Adipocyte (in vitro differentiated cells): ENCODE measurements around the gene KIAA1210.

Experiments
- DNase-seq: peaks from one replicate; pipeline ENCODE4 v3.0.0-alpha.2; 2015; ENCODE audit warnings: low read depth
- H3K27me3 ChIP-seq: replicated peaks from 2 replicates; pipeline ENCODE4 v1.7.0; 2013; ENCODE audit warnings: mild to moderate bottlenecking, low read length, moderate library complexity; ENCODE audit not compliant: control insufficient read depth, insufficient read depth
- H3K36me3 ChIP-seq: 2 replicates; pipeline ENCODE4 v1.7.0; 2013; ENCODE audit warnings: low read length, mild to moderate bottlenecking, moderate library complexity; ENCODE audit not compliant: control insufficient read depth, insufficient read depth, severe bottlenecking
- H3K4me1 ChIP-seq: 2 replicates; pipeline ENCODE4 v1.7.0; 2013; ENCODE audit warnings: mild to moderate bottlenecking, low read length, moderate library complexity; ENCODE audit not compliant: control insufficient read depth, insufficient read depth
- H3K4me3 ChIP-seq: 2 replicates; pipeline ENCODE4 v1.7.0; 2013; ENCODE audit warnings: mild to moderate bottlenecking, low read length, moderate library complexity
- H3K9ac ChIP-seq: 2 replicates; pipeline ENCODE4 v1.7.0; 2013; ENCODE audit warnings: mild to moderate bottlenecking, low read length, moderate library complexity
- H3K9me3 ChIP-seq: 2 replicates; pipeline ENCODE4 v1.7.0; 2013; ENCODE audit warnings: mild to moderate bottlenecking, low read length, moderate library complexity; ENCODE audit not compliant: control insufficient read depth

KIAA1210 gene

DNA sequence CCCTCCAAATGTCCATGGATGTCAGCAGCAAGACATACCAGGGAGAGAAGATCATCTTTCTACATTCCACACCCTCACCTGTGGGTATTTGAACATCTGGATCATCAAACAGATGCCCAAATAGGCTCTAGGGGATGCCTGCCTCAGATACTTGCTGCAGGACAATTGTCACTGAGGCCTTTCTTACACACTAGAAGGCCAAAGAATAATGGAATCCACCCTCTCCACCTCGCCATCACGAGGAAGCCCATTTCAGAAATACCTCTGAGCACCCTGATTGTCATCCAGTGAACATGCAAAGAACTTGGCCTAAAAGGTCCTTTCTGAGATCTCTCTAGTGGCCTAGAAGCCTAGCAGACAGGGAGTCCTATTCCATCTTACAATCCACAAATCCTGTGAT lies 6.9 kb upstream of the KIAA1210 start:
- Histone ChIP-seq H3K27me3 (peaks cover 45% of the 10 kb centered on the region), H3K4me1 (no peaks in the 10 kb centered on the region), H3K9ac (no peak overlapping the region), H3K36me3 (no peaks in the 10 kb centered on the region), H3K9me3 (no peaks in the 10 kb centered on the region), H3K4me3 (no peak overlapping the region)
- DNase-seq: no peak

DNA sequence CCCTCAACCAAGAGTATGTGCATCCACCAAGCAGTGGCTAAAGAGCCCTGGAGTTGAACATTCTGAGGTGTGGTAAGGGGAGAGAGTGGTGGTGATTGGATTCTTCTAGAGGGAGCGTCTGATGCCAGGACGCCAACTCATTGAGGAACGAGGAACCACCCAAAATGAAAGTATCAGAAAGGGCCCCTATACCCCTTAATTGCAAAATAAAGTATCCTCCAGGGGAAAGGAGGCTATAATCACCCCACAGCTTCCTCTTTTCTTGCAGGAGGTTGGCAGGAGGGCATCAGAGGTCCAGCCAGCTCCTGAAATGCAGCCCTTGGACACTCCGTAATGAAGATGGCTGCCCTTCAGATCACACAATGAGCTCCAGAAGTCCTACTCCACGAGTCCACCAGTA lies 5.3 kb upstream of the KIAA1210 start:
- no peak overlapping the region for H3K9ac ChIP-seq
- H3K36me3 ChIP-seq: no peaks in the 10 kb centered on the region
- peaks cover 45% of the 10 kb centered on the region for H3K27me3 ChIP-seq
- H3K9me3 ChIP-seq: no peaks in the 10 kb centered on the region
- no peak for DNase-seq
- no peaks in the 10 kb centered on the region for H3K4me1 ChIP-seq
- H3K4me3 ChIP-seq: no peak overlapping the region

DNA sequence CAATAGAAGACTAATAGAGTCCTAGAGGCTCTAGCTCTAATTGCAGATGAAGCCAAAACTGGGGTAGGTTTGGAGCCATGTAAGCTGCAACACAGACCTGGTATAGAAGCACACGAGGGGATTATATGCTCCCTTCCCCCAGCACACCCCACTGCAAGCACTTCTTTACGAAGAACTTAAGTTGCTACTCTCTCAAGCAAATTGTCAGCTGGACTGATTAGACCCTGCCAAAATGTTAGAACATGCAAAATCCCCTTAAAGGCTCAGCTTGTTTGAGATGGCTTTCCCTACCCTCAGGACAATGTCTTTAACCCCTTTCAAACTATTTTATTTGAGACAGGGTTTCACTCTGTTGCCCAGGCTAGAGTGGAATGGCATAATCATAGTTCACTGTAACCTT lies 4.7 kb upstream of the KIAA1210 start:
- Histone ChIP-seq H3K9me3 (no peaks in the 10 kb centered on the region), H3K9ac (no peak overlapping the region), H3K27me3 (peaks cover 48% of the 10 kb centered on the region), H3K4me1 (no peaks in the 10 kb centered on the region), H3K36me3 (no peaks in the 10 kb centered on the region), H3K4me3 (no peak overlapping the region)
- no peak for DNase-seq

DNA sequence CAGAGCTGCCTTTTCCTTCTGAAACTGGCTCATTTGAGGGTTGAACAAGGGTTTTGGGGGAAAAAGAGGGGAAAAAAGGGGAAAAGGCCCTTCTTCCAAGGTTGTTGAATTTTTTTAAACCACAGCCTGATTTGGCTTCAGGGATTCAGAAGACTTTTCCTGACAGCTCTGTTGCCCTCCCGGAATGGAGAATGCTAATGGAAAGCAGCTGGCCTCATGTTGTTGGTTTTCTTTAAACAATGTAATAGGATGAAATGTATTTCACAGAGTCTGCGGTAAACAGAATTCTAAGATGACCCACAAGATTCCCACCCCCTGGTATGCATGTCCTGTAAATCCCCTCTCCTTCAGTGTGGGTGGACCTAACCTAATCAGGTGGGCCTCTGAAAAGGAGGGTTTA lies 3.3 kb upstream of the KIAA1210 start:
- no peaks in the 10 kb centered on the region for H3K36me3 ChIP-seq
- DNase-seq: peak; percentile 31
- peaks cover 37% of the 10 kb centered on the region for H3K27me3 ChIP-seq
- H3K4me3 ChIP-seq: no peak overlapping the region
- no peaks in the 10 kb centered on the region for H3K9me3 ChIP-seq
- H3K9ac ChIP-seq: no peak overlapping the region
- H3K4me1 ChIP-seq: no peaks in the 10 kb centered on the region

DNA sequence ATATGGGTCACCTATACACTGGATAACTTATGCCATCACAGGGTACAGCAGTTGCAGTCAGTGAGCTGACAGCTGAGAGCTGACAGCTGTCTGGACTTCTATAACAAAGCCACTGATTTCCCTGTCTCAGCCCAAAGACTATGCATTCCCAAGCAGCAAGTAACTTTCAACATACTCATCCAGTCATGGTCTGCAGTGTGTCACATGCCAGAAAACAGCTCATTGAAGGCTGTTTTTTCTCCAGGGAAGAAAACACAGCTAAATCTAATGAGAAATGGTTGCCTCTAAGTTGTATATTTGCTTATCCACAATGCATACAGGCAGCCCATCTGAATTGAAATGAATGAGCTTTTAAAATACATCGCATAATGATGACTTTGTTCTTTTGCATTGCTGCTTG lies 6.3 kb downstream of the KIAA1210 start:
- peaks cover 36% of the 10 kb centered on the region for H3K27me3 ChIP-seq
- no peaks in the 10 kb centered on the region for H3K36me3 ChIP-seq
- no peak overlapping the region for H3K9ac ChIP-seq
- DNase-seq: peak; percentile 49
- no peaks in the 10 kb centered on the region for H3K9me3 ChIP-seq
- H3K4me3 ChIP-seq: no peak overlapping the region
- peaks cover 4% of the 10 kb centered on the region for H3K4me1 ChIP-seq

DNA sequence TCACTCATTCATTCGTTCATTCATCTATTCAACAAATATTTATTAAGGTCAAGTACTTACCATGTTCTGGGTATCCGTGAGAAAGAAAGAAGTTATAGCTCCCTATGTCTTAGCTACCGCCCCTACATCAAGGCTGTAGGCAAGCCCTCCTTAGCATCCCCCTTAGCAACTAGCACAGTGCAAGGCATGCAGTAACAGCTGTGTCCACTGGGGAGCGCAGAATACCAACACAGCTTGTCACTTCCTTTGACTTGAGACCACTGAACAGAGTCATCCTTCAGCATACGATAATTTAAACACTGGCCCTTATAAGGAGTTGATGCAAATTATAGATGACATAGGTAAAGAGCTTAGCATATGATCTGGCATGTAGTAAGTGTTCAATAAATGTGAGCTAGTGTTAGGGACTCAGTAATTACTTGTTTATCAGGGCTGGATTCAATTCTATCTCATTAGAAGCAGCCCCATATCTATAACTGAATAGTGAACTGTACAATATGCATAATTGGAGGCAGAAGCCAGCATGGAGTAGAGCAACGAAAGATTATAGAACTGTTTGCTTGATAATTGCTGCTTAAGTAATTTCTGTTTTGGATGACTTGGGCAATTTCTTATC lies 8.7 kb downstream of the KIAA1210 start:
- Histone ChIP-seq H3K9me3 (no peaks in the 10 kb centered on the region), H3K36me3 (no peaks in the 10 kb centered on the region), H3K27me3 (peaks cover 45% of the 10 kb centered on the region), H3K4me3 (no peak overlapping the region), H3K9ac (no peak overlapping the region), H3K4me1 (peaks cover 4% of the 10 kb centered on the region)
- peak; percentile 68 for DNase-seq

DNA sequence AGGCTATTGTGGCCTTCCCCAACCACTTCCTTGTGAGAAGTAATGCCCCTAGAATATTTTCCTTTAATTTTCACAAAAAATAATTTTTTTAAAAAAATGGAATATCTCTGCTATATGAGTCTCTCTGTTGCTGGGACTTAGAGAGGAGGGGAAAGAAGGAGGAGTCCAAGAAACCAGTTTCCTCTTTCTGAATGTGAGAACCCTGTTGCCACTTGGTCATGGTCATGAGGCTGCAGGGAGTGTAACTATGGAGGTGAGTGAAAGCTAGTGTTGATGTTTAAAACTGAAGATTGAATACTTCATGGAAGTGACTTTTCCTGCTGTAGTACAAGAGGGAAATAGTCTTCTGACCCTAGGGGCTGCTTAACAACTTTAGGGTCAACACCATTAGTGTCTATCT lies 20.4 kb downstream of the KIAA1210 start:
- Histone ChIP-seq H3K4me1 (no peaks in the 10 kb centered on the region), H3K36me3 (no peaks in the 10 kb centered on the region), H3K9ac (no peak overlapping the region), H3K9me3 (no peaks in the 10 kb centered on the region), H3K27me3 (peaks cover 18% of the 10 kb centered on the region), H3K4me3 (no peak overlapping the region)
- DNase-seq: no peak

DNA sequence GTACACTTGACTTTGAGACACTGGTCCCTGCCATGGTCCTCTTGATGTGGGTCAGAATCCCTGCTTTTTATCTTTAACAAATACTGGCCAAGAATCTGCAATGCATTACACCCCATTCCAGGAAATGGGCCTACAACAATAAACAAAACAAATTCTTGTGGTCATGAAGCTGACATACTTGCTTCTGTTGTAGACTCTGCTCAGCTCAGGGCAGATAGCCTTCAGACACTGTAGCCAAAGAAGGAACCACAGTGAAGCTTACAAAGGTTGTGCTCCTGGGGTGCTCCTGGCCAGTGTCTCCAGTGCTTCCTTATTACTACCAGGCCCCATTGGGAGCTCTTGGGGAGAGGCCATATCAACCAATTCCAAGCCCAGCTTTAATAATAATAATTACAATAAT lies 21.8 kb downstream of the KIAA1210 start:
- Histone ChIP-seq H3K4me1 (no peaks in the 10 kb centered on the region), H3K9ac (no peak overlapping the region), H3K9me3 (no peaks in the 10 kb centered on the region), H3K27me3 (peaks cover 18% of the 10 kb centered on the region), H3K4me3 (no peak overlapping the region), H3K36me3 (no peaks in the 10 kb centered on the region)
- DNase-seq: peak; percentile 38

DNA sequence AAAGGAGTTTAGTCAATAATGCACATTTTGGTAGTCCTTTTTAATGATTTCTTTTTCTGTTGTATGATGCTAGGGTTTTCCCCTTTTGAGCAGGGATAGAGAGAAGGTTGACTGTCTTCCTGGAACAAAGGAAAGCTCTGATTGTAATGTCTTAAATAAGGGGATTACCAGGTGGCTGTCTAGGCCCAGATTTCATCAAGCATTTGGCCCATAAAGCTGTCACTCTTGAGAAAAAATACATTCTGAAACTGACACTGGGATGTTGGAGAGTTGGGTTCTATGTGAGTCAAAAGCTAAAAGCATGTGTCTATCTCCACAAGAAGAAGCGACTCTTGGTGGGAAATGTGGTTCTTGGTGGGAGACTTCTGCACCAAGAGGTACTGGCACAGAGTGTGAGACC lies 26.4 kb downstream of the KIAA1210 start:
- Histone ChIP-seq H3K9me3 (no peaks in the 10 kb centered on the region), H3K4me3 (no peak overlapping the region), H3K36me3 (no peaks in the 10 kb centered on the region), H3K27me3 (peaks cover 9% of the 10 kb centered on the region), H3K9ac (no peak overlapping the region), H3K4me1 (peaks cover 3% of the 10 kb centered on the region)
- no peak for DNase-seq

DNA sequence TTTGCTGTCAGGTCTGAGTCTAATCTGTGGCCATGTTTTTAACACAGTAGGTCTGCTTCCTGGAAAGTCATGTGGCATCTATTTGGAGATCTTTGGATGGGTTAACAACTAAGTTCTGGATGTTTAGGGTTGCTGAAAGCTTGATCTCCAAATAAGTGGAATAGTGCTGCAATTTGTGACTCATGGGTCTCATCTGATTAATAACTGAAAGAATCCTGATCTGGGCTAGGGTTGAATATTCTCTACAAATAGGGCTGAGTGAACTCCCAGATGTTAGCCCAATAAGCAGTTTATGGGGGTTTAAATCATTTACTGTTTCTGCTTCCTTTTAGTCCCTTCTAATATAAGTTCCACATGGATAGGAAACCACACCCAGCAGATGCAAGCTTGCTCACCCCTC lies 31.7 kb downstream of the KIAA1210 start:
- no peak overlapping the region for H3K4me3 ChIP-seq
- DNase-seq: no peak
- peaks cover 9% of the 10 kb centered on the region for H3K4me1 ChIP-seq
- H3K9me3 ChIP-seq: no peaks in the 10 kb centered on the region
- no peak overlapping the region for H3K9ac ChIP-seq
- no peaks in the 10 kb centered on the region for H3K36me3 ChIP-seq
- peaks cover 31% of the 10 kb centered on the region for H3K27me3 ChIP-seq

DNA sequence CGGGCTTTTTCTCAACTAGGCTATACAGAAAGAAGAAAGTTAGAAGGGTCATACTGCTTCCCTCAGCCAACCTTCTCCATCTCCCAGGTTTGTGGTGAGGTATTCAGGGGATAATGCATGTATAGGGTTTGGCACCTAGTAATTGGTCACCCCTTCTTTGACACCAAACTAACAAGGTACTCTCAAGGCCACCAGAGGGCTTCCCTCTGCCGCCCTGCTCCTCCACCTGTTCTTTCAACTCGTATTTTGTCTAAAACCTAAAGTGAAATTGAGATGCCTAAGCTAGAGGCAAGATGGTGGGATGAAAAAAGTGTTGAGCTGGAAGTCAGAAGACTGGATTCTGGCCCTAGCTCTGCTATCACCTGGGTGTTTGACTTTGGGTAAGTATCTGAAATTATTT lies 32.8 kb downstream of the KIAA1210 start:
- H3K36me3 ChIP-seq: no peaks in the 10 kb centered on the region
- no peak overlapping the region for H3K9ac ChIP-seq
- peaks cover 32% of the 10 kb centered on the region for H3K27me3 ChIP-seq
- H3K9me3 ChIP-seq: no peaks in the 10 kb centered on the region
- no peak for DNase-seq
- peaks cover 9% of the 10 kb centered on the region for H3K4me1 ChIP-seq
- H3K4me3 ChIP-seq: no peak overlapping the region
